HG03565 (cell line): Measurements from ENCODE around the gene TFF3.

ENCODE experiments used
- ATAC-seq: cut with Tn5 transposase; IDR thresholded peaks from one replicate; pipeline ENCODE4 v1.9.1; 2021; ENCODE audit warnings: mild to moderate bottlenecking, moderate library complexity; ENCODE audit not compliant: unreplicated experiment

Gene TFF3

DNA sequence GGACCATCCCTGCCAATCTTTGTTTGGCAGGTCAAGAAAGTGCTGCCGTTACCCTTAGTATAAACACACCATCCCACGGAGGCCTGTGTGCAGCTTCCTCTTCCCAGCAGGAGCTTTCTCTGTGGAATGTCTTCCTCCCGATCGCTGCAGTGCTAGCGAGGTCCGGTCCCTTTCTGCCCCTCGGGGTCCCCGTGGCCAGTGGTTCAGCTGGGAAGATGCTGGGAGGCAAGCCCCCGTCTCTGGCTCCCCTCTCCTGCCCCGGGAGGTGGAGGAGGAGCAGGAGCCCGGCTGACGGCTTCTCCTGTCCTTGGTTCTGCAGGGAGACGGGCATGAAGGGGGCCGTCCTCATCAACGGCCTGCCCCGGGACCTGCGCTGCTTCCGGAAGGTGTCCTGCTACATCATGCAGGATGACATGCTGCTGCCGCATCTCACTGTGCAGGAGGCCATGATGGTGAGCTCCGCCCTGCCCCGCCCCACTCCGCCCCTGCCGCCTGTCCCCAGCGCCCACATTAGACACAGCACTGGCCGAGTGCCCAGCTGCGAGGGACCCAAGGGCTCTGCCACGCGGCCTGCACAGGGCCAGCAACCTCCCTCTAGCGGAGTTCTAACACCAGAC, 42.1 kb downstream of the TFF3 start:
- no peak for ATAC-seq

GRCh38 chr21:42272109-42272962, 42.9 kb downstream of the TFF3 start:
- ATAC-seq = no peak

DNA sequence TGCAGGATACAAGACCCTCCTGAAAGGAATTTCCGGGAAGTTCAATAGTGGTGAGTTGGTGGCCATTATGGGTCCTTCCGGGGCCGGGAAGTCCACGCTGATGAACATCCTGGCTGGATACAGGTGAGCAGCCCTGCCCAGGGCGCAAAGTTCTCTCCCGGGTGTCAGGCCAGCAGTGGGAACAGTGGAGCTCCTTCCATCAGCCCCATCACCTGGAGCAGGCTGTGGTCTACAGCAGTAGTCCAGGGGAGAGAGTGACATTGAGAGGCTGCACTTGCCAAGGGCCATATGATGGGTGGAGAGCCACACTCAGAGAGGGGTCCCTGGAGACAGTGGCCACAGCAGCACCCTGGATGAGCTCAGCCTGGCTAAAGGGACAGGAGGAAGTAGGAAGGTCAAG, 44.1 kb downstream of the TFF3 start:
- no peak for ATAC-seq

DNA sequence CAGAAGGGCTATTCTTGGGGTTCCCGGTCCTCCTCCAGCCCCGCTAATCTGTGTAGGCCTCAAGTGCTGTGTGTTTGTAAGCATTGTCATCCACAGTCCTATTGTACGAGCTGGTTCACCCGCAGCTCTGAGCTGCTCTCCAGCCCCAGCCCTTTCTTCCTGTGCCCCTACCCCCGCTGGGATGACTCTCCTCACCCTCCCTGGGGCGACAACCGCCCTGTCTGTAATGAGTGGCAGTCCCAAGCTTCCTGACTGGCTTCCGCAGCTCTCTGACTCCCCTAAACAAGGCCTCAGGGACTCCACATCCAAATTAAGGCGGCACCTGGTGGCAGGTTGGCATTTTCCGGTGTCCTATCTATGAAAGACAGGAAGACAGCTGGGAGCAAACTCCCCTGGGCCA, 45.8 kb downstream of the TFF3 start:
- ATAC-seq = no peak

- ATAC-seq = no peak
Observed at GRCh38 chr21:42266971-42267556, 48.1 kb downstream of the TFF3 start.

DNA sequence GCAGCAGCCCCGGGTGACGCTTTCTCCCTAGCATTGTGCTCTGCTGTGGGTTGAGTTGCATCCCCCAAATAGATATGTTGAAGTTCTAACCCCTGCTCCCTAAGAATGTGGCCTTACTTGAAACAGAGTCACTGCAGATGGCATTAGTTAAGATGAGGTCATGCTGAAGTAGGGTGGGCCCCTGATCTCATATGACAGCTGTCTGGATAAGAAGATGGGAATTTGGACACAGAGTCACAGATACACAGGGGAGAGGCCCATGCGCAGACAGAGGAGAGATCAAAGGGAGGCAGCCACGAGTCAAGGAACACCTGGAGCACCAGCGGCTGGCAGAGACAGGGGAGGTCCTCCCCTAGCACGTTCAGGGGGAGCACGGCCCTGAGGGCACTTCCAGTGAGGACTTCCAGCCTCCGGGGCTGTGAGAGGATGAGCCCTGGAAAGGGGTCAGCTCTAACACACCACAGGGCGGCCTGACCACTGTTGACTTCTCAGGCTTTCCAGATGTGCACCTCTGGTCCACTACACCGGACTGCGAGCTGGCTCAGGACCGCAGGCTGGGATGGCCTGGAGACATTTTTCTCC, 49.9 kb downstream of the TFF3 start:
- ATAC-seq = no peak

- ATAC-seq = no peak
Observed at GRCh38 chr21:42264245-42265195, 50.7 kb downstream of the TFF3 start.

GRCh38 chr21:42263591-42264131, 51.5 kb downstream of the TFF3 start:
- ATAC-seq = no peak

- no peak for ATAC-seq
Observed at GRCh38 chr21:42262831-42263231, 52.4 kb downstream of the TFF3 start.

- ATAC-seq = no peak
Observed at GRCh38 chr21:42261829-42262200, 53.4 kb downstream of the TFF3 start.
